ELF-1 (cell line): ENCODE data around the gene NOTUM.
"Not testable (repeated sequence)": the region's sequence is repeated elsewhere in the genome, so short reads cannot be mapped to it uniquely, and the experiment has no call there.

Experiments
- DNase-seq: peaks from one replicate; pipeline ENCODE4 v3.0.0-alpha.2; 2016; ENCODE audit warnings: low read depth, low spot score

Gene NOTUM

DNA sequence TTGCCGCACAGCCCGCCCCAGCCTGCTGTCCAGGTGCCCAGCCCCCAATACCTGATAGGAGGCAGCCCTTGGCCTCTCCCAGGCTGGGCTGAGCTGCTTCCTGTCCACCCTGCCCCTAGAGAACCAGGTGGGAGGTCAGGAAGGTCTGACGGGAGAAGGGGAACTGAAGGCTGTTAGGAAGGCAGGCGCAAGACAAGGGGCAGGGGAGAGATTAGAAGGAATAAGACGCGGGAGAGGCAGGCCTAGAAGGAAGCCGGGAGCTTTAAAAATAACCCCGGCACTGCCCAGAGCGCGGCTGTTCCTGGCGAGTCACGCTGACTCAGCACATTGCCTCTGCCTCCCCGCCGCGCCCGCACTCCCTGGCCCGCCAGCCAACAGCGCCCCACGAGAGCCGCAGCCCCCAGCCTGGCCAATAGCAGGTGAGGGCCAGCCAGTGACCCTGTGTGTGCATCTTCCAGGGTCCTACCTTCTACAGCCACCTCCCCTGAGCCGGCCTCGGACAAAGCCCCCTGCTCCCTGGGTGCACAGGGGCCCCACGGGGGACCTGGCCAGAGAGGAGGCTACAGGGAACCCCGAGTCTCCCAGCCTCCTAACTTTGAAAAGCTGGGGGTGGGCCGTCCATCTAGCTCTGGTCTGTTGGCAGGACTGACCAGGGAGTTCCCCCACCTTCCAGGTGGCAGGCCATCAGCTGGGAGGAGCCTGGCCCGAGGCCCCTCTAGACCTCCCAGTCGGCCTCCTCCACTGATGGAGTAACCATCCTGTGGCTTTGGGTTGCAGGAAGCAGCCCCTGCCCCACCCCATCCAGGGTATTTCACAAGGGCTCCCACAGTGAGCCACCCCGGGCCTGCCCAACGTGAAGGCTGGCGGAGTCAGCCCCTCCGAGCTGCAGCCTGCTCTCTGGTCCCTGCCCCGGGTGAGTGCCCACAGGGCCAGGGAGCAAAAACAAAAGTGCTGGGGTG, 37.4 kb downstream of the NOTUM start:
- peak; percentile 91 for DNase-seq

DNA sequence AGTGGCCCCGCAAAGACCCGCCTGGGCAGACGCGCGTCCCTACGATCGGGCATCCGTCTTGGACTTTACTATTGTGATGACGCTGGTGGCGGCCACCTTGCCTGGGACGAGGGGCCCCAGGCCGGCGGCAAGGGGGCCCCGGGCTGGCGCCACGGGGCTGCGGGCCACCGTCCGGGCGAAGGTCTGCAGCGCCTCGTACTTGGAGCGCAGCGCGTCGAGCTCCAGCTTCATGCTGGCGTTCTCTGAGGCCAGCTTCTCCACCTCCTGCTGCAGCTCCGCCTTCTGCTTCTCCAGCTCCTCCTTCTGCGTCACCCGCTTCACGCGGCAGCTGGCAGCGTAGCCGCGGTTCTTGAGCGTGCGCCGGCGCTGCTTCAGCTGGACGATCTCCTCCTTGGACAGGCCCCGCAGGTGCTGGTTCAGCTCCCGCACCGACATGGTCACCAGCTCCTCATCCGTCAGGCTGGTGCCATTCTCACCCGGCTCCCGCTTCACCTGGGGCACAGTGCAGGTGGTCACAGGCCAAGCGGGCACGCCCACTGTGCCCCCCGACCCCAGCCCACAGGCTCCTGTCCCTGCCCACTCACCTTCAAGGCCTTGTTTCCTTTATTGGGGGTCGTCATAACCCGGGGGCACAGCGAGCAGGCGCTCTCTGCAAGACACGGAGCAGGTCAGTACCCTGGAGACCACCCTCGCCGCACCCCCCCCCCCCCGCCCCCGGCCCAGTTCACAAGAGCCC, 38.3 kb downstream of the NOTUM start:
- peak; percentile 69 for DNase-seq

DNA sequence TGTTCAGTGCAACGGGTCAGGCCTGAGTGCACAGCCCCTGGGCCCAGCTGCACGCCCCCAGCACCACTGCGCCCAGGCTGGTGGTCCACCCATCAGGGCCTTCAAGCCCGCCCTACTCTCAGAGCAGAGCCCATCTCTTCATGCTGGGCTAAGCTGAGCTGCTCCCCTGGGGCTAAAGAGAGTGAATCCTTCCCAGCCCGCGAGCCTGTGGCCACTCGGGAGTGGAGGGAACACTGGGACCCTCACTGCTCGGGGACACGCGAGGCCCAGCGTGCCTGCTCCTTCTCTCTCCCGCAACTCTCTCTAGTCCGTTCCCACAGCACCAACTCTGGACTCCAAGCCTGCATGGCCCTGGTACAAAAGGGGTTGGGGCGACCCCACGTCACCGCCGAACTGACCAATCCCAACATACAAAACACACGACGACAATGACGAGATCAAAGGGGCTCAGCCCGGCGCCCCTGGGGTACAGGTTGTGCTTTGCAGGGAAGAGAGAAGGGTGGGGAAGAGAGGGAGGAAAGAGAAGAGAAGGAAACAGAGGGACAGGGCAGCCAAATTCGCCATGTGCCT, 38.9 kb downstream of the NOTUM start:
- DNase-seq: no peak

DNA sequence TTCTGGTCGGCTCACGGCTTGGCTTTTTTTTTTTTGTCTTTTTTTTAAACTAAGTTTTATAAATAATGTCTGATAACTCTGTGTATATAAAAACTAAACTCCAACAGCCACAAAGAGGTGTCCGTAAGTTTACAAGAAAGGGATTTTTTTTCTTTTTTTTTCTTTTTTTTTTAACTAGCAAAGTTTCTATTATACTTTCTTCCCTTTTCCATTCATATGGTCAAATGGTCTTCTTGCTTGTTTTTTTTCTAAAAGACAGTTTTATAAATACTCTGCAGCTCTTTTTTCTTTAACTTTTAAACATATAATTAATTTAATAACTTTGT, 39.5 kb downstream of the NOTUM start:
- no peak for DNase-seq

DNA sequence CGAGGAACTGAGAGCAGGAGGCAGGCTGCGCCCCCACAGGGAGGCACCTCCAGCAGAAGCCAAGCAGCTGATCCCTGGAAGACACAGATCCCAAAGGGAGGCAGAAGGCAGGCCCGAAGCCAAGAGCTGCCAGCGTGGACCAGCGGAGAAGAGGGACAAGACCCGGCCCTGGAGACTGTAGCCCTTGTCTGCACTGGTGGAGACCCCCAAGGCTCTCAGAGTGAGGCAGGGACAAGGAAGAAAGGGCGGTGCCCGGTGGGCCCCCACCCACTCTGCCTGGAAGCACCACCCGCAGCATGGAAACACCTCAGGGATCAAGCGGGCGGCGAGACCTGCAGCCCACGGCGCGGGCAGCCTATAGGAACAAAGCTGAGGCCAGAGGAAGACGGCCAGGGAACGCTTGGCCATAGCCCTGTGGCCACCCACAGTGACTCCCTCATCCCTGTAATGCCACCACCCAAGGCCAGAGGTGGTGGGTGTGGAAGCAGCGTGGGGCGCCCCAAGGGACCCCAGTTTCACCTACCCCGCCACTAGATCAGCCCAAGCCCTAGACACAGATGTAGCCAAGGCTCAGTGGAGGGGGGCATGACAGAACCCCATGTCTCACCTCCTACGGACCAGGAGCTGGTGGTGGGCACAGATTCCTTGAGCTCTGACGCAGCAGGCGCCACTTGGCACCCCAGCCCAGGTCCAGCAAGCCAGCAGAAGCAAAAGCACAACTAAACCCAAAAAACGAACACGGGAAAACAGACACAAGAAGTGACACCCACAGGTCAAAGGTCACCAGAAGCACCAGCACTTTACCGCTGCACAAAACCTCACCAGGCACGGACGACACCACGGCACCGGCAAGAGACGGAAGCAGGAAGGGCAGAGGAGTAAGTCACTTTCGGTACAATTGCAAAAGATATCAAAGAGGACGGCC, 40.1 kb downstream of the NOTUM start:
- DNase-seq: no peak

DNA sequence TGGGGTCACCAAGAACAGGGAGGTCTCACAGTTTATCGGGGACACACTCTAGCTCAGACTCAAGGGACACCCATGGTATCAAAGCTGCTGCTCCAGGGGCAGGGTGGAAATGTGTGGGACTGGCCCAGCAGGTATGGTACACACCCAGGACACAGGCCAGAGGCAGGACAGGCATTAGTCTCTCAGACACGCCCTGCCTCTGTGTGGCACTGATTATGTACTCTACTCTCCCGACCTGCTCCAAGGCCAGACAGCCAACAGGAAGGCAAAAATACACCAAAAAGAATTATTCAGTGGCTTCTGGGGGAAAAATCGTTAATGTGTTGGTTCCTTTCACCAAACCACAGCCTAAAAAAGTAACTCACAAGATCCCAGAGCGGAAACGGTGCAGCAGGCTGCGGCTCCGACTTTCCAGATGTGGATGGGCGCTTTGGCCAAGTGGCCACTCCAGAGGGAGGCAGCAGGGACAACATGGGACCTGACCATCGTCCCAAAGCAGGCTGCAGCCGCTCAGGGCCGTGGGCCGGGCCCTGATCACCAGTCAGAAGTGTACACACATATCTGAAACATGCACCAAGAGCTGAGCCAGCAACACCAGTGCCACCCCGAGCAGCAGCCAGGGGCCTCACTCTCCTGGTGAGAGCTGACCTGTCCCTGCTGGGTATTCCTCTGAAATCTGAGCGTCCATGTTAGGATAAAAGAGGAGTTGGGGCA, 42.0 kb downstream of the NOTUM start:
- DNase-seq: no peak

DNA sequence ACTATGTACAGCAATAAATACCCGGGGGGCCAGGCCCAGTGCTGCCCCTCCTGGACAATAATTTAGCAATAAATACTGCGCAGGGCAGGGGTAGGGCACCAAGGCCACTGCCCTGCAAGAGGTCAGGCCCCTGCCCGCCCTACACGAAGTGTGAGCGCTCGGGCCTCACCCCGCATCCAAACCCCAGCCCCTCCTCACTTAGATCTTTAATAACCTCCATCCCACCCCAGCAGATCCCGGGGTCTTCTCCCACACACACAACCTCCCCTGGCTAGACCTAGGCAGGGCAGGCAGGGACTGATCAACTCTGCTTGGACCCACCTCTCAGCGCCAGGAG, 42.7 kb downstream of the NOTUM start:
- DNase-seq: not testable (repeated sequence)

DNA sequence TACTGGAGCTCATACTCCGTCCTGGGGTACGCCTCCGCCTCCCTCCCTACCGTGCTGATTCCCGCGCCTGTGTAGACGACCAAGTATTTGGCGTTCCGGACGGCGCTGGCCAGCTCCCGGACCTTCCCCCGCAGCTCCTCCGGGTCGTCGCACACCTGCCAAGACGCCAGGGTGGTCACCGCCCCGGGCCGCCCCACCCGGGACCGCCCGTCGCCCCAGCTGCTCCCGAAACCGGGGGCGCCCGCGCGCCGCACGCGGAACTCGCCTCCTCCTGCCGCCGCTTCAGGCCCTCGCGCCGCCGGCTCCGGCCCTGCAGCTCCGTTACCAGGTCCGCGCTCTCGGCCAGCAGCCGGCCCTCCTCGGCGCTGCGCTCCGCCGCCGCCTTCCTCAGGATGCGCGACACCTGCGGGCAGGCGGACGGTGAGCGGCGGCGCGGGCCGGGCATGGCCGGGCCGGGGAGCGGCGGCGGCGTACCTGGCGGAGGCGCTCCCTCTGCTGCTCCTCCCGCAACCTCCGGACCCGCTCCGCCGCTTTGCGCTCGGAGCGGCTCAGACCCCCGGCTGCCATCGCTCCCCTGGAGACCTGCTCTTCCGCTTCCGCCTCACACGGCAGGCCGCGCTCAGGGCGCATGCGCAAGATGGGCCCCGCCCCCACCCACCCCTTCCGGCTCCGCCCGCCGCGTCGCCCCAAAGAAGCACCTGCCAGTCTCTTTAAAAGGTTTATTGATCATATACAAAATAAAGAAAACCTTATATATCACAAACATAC, 43.2 kb downstream of the NOTUM start, which contains the start of gene SIRT7:
SIRT7 (minus strand) TSS at position 612 of the 768 bp plus-strand sequence; CDS start at position 567, 45 bp downstream.
- DNase-seq: peak; percentile 72

DNA sequence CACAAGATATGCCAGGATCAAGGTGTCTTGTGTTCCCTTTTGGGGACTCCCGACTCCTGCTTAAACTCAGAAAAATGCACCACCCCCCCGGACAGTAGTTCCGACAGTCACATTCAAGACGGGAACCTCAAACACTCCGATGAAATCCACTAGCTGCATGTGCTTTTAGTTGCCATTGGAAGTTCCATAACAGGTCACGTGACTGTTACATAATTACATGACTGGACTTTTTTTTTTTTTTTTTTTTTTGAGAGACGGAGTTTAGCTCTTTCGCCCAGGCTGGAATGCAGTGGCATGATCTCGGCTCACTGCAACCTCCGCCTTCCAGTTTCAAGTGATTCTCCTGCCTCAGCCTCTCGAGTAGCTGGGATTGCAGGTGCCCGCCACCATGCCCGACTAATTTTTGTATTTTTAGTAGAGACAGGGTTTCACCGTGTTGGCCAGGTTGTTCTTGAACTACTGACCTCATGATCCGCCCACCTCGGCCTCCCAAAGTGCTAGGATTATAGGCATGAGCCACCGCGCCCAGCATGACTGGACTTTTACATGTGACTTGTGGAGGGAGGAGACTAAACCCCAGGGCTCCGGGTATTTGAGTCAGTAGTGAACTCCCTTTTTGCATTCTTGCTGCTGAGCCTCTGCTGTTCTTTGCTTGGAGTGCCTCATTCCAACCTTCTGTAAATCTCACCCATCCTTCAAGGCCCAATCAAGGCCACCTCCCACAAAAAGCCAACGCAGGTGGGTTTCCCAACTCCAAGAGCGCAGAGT, 44.6 kb downstream of the NOTUM start:
- DNase-seq: no peak

DNA sequence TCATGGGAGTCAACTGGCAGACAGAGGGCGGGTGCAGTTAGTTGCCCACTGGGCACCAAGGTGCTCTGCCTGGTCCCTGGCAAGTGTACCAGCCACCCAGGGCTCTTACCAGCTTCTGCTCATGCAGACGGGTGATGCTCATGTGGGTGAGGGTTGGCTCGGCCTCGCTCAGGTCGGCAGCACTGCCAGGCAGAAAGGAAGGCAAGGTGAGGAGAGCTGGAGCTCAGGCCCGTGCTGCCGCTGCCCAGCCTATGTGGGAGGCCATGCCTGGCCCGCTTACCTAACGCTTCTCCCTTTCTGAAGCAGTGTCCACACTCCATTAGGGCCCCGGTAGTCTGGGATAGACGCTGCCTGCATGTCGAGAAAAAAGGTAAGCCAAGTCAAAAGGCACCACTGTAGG, 45.7 kb downstream of the NOTUM start:
- DNase-seq: no peak

DNA sequence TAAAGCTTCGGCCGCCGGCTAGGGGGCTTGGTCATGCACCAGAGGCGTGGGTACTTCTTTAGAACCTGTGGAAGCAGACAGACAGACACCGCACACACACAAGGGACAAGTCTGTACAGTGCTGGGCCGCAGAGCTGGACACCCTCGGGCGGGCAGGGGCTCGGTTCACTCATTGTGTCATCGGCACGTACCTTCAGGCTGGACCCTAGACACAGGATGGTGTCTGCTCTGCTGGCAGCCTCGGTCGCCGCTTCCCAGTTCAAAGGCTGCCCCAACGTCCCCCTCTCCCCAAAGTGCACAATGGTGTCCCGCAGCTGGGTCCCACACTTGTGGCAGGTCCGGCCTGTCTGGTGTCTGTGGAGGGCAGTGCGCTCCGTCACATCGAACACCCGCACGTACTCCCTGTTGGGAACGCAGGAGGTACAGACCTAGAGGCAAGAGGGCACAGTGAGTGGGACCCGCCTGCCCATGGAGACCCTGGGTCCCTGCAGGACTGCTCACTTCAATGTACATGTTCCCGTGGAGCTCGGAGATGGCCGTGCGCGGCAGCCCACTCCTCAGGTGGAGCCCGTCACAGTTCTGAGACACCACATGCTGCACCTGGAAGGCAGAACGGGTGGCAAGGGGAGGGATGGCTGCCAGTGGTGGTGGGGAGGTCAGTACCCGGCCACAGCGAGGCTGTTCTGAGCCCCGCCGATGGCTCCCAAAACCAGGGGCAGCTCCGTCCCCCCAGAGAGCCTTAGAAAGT, 46.7 kb downstream of the NOTUM start:
- DNase-seq: no peak

DNA sequence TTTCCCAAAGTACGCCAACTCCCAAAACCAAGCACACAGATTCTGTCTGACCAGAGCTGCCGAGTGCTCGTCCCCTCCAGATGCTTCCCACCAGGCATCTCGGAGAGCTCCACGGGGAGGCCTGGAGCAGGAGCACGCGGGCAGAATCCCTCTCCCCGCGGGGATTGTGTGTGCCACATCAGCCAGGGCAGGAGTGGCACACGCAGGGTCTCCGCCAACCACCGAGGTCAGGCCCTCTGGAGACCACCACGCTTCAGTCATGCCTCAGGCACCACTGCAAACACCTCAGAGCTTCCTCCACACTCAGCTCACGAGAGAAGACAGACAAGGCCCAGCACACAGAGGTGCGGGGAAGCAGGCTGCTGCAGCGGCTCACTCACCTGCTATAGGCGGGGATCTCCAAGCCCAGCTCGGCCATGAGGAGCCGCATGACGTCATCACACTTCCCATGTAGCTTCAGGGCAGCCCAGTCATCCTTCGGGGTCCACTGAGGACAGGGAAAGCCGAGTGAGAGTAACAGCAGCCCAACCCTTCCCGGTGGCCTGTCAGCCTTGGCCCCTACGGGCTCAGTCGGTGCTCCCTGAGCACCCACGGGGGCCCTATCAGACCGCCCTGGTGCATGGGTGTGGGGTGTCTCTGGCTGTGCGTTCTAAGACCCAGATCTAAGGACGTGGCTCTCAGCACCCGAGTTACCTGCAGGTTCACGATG, 47.4 kb downstream of the NOTUM start:
- no peak for DNase-seq

DNA sequence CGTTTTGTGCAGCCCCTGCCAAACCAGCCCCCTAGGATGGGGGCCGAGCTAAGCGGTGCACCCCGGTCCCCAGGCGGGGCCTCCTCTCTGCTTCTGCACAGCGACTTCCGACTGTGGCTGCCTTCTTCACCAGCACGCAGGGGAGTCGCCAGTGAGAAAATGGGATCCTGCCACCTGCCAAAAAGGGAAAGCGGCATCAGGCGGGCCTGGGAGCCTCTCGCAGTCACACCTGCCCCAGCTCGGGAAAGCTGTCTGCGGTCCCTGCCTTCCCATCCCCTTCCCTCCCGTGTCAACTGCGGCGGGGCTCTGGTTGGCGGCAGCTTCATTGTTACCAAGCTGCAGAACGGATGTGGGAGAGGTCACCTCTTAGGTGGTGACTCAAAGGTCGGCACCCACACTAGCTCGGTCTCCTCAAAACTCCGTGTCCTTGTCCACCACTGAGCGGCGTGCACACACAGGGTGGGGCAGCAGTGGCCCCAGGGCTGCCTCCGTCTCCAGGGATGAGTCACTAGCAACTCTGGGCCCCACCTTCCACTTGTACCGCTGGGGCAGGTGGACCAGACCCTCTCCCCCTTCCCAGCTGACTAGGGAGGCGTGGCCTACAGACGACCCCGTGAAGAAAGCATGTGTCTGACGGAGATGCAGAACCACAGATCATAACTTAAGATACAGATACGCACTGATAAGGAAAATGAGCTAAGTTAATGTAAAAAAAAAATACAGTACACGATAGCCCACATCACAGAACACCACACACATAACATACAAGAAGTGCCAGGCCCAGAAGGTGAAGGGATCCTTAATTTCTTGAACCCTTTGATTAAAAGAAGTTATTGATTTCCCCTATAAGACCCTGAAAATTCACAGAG, 48.3 kb downstream of the NOTUM start:
- no peak for DNase-seq

DNA sequence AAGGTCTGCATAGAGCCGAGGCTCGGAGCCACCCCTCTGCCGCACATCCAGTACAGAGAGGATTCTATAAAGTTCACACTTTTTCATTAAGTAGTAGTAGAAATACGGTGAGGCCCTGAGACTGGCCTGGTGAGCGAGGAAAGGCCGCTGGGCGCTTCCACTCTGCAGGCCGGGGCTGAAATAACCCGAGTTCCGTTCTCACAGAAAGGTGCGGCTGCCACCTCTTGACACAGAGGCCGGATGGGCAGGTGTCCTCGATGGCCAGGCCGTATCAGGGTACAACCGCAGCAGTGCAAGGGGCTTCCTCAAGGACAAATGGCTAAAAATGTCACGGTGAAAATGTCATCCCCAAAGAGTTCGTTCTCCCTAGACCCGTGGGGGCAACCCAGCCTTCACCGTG, 49.0 kb downstream of the NOTUM start:
- no peak for DNase-seq

DNA sequence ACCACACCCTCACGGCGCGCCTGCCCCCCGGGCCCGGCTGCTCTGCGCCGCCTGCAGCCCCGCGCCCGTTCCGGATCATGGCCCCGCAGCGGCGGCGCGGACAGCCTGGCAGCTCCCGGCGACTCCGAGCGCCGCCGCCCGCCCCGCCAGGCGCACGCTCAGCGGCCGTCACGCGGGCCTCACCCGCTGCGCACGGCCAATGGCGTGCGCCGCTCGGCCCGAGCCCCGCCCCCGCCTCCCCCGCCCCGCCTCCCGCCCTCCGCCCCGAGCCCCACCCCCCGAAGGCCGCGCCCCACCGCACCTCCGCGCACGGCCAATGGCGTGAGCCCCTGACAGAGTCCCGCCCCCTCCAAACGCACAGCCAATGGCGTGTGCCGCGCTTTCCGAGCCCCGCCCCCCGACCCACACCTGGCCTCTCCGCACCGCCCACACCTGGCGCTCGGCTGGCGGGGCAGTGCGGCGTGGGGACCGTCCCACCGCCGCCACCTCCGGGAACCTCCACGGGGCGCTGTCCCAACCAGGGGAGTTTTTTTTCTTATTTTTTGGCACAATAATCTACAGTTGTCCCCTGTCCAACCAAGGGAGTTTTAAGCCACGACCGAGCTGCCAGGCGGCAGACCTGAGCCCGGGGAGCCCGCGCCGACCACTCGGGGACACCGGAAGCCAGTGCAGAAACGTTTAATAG, 49.6 kb downstream of the NOTUM start, which contains the start of gene PCYT2:
PCYT2 (minus strand) TSS at position 123 of the 685 bp plus-strand sequence; CDS start at position 79, 44 bp downstream.
- peak; percentile 81 for DNase-seq

DNA sequence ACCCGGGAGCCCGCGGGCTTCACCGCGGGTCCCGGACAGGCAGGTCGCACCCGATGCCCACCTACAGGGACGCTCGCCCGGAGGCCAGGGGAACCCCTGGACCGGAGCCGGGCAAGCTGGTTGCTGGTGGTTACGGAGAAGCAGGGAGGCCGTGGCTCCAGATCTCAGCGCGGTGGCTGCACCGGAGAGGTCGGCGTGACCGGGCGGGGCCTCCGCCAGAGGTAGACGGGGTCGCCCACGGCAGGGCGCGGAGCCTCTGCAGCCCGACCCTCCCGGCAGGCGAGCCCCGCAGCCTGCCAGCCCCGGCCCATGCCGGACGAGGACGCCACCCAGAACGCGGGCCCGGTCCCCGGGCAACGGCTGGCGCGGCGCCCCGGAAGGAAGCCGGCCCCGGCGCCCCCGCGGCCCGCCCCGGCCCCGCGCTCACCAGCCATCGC, 50.1 kb downstream of the NOTUM start:
- no peak for DNase-seq
